Measurements from ENCODE around the gene PPM1J. TPM values are rescaled to one million over a fixed set of nuclear protein-coding genes. Genes with fewer than 3 reads are reported as not detected.

The PPM1J gene
- total RNA-seq, 4 donors from 2014 or later, result 1.7 to 4.8 (median 3.0) TPM

DNA sequence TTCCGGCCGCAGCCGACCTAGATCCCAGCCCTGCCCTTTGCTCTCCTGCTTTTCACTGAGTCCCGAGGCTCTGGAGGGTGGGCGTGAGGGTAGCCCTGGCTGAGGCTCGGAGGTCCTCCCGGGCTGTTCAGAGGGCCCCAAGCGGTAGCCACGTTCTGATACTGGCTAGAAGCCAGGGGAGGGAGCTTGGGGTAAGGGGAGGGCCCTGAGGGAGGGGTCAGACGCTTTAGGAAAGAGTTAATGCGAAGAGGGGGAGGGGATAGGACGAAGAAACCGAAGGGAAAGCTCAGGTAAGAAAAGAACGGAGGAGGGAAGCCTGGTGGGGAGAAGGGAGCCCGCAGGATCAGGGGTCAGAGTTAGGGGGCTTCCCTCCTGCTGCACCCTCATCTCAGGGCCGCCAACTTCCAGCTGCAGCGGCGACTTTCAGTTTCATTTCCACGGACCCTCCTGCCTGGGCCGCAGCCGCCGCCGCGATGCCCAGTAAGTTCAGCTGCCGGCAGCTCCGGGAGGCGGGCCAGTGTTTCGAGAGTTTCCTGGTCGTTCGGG lies 40.6 kb downstream of the PPM1J start, which contains the start of gene MOV10:
Gene MOV10, plus strand, starts transcription at position 220 of the 546 bp plus-strand sequence. Its CDS starts 254 bp downstream, at position 474.
- peak within 1 kb of the TSS; percentile 79 to 92 (median 89) for H3K27ac ChIP-seq
- H3K36me3 ChIP-seq, result peaks cover 11 to 12% of the 10 kb centered on the region in 2 donors
- intact Hi-C loops (cut with DNase I), result no loop called here
- no peaks in the 10 kb centered on the region for H3K27me3 ChIP-seq
- peak within 1 kb of the TSS; percentile 70 to 81 (median 80) for H3K4me3 ChIP-seq (replicated peaks in 1 of 3)
- DNase-seq, result peak; percentile 76 to 79
- H3K4me1 ChIP-seq, result peaks cover 4 to 15% of the 10 kb centered on the region in 2 donors
- 0% methylated on average over 20 to 24 of the region's 30 CpGs for WGBS, 2 donors
- no peaks in the 10 kb centered on the region for H3K9me3 ChIP-seq
- TF ChIP-seq, protein P1, sequence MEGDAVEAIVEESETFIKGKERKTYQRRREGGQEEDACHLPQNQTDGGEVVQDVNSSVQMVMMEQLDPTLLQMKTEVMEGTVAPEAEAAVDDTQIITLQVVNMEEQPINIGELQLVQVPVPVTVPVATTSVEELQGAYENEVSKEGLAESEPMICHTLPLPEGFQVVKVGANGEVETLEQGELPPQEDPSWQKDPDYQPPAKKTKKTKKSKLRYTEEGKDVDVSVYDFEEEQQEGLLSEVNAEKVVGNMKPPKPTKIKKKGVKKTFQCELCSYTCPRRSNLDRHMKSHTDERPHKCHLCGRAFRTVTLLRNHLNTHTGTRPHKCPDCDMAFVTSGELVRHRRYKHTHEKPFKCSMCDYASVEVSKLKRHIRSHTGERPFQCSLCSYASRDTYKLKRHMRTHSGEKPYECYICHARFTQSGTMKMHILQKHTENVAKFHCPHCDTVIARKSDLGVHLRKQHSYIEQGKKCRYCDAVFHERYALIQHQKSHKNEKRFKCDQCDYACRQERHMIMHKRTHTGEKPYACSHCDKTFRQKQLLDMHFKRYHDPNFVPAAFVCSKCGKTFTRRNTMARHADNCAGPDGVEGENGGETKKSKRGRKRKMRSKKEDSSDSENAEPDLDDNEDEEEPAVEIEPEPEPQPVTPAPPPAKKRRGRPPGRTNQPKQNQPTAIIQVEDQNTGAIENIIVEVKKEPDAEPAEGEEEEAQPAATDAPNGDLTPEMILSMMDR (IDR thresholded peaks at IDR 0.05), result peak in 1 of 6 experiments; percentile 10
- no peak for TF ChIP-seq POLR2A (IDR thresholded peaks at IDR 0.05)

DNA sequence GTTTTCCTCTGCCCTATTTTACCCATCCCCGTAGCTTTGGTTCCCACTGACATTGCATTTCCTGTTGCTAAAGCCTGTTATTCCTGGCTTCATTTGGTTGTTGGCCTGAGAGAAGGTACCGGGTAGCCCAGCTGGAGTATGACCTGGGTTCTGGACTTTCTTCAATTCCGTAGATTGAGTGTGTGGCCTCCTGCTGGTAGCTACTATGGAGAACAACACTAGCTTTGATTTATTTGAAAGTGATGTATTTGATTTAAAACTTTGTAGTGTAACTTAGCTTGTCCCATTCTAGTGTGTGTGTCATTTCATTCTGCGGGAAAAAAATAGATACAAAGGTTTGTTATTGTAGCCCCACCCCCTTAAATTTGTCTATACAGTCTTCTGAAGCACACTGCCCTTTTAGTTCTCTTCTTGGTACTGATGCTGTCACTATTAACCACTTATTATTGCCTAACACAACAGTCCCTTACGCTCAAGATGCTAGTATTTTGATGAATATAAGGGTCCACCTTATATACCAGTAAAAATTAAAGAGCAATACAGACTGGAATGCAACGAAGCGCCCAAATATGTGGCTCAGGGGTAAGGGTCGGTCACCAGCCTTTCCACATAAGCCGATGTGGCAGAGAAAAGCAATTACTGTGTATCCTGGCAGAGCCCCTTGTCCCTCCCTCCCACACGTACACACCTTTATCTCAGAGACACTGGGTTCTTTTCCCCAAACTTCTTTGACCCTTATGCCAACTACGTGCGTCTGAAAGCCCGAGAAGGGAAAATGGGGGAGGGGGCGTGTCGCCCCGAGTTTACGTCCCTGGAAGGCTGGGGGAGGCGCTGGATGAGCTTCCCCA lies 41.3 kb downstream of the PPM1J start:
- Histone ChIP-seq H3K9me3 (no peaks in the 10 kb centered on the region), H3K4me3 (replicated peaks in 1 of 3) (peak overlapping the region; percentile 70 to 81 (median 80)), H3K36me3 (peaks cover 13 to 17% of the 10 kb centered on the region in 2 donors), H3K4me1 (peaks cover 4 to 15% of the 10 kb centered on the region in 2 donors), H3K27ac (peak overlapping the region; percentile 79 to 92 (median 89)), H3K27me3 (no peaks in the 10 kb centered on the region)
- TF ChIP-seq POLR2A (IDR thresholded peaks at IDR 0.05), result no peak
- TF ChIP-seq, protein P1 (IDR thresholded peaks at IDR 0.05), result peak in 4 of 6 experiments; percentile 28 to 48 (median 43)
- WGBS, 2 donors, result 6 to 7% methylated on average over 18 of the region's 18 CpGs
- intact Hi-C loops (cut with DNase I), result no loop called here
- peak; percentile 26 to 29 for DNase-seq

DNA sequence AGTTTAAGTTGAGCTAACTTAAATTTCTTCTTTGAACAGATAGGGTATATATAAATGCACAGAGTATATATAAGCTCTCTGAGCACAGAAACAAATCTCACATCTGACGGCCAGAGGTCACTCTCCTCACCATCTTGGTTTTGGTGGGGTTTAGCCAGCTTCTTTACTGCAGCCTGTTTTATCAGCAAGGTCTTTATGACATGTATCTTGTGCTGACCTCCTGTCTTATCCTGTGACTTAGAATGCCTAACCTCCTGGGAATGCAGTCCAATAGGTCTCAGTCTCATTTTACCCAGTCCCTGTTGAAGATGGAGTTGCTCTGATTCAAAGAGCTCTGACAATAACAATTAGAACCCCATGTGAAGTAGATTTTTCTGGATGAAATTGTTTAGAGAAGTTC lies 42.3 kb downstream of the PPM1J start:
- H3K4me3 ChIP-seq (replicated peaks in 1 of 3), result no peak overlapping the region
- H3K36me3 ChIP-seq, result peaks cover 13 to 20% of the 10 kb centered on the region in 2 donors
- no peaks in the 10 kb centered on the region for H3K27me3 ChIP-seq
- 95 to 96% methylated on average over 1 of the region's 1 CpG for WGBS, 2 donors
- no peaks in the 10 kb centered on the region for H3K9me3 ChIP-seq
- H3K27ac ChIP-seq, result peak overlapping the region in 1 of 3 donors; percentile 79
- no peak for TF ChIP-seq POLR2A (IDR thresholded peaks at IDR 0.05)
- TF ChIP-seq, protein P1 (IDR thresholded peaks at IDR 0.05), result no peak
- intact Hi-C loops (cut with DNase I), result no loop called here
- peaks cover 4 to 15% of the 10 kb centered on the region in 2 donors for H3K4me1 ChIP-seq
- DNase-seq, result no peak

DNA sequence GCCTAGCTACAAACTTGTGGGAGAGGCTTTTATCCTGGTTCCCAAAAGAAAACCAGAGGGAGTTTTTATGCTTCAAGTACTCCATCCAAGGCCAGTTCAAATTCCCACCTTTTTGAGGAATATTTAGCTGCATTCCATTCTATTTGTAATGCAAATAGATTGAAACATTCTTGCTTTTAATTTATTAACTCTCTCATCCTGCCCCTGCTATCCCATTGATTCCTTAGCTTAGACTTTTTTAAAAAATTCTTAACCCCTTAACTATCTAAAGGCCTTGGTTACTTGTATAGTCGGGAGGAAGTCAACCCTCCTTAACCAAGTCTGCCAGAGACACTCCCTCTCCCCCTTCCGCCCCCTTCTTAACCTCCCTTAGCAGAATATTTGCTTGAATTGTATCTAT lies 43.1 kb downstream of the PPM1J start:
- Histone ChIP-seq H3K9me3 (no peaks in the 10 kb centered on the region), H3K4me1 (peaks cover 4 to 15% of the 10 kb centered on the region in 2 donors), H3K27me3 (no peaks in the 10 kb centered on the region), H3K4me3 (replicated peaks in 1 of 3) (no peak overlapping the region), H3K27ac (no peak overlapping the region), H3K36me3 (peaks cover 19 to 29% of the 10 kb centered on the region in 2 donors)
- DNase-seq, result no peak
- intact Hi-C loops (cut with DNase I), result no loop called here
- WGBS, 2 donors, result 81 to 83% methylated on average over 2 of the region's 2 CpGs
- no peak for TF ChIP-seq POLR2A (IDR thresholded peaks at IDR 0.05)
- TF ChIP-seq, protein P1 (IDR thresholded peaks at IDR 0.05), result no peak

DNA sequence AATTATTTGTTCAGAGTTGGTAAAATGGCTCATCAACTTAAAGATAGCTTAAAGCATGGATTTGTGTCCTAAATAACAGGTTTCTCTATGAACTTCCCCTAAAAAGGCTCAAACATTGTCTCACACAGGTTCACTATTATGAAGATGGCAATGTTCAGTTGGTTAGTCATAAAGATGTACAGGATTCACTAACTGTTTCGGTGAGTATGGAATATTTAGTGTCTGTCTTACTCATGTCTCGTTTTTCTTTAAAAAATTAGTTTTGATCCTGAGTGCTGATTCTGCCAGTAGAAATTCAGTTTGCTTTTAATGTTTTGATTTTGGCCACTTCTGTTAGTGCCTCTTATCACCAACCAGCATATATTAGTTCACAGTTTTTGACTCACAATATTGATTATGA lies 48.2 kb downstream of the PPM1J start:
- Histone ChIP-seq H3K27ac (no peak overlapping the region), H3K27me3 (no peaks in the 10 kb centered on the region), H3K4me1 (no peaks in the 10 kb centered on the region), H3K36me3 (peaks cover 20 to 50% of the 10 kb centered on the region in 2 donors), H3K4me3 (replicated peaks in 1 of 3) (no peak overlapping the region), H3K9me3 (no peaks in the 10 kb centered on the region)
- intact Hi-C loops (cut with DNase I), result no loop called here
- 90 to 96% methylated on average over 2 of the region's 2 CpGs for WGBS, 2 donors
- no peak for TF ChIP-seq POLR2A (IDR thresholded peaks at IDR 0.05)
- TF ChIP-seq, protein P1 (IDR thresholded peaks at IDR 0.05), result no peak
- no peak for DNase-seq

All from thyroid gland (tissue), 4 donors.